H1 (cell line): ENCODE results near the gene PMFBP1. TPM values are rescaled to one million over a fixed set of nuclear protein-coding genes. Genes with fewer than 3 reads are reported as not detected.

ENCODE experiments used
- CTCF ChIA-PET: fragments of 300-600 bp; sonication (Branson Sonifier 250); formaldehyde crosslinking; loops from one replicate; lab custom pipeline; 2021; ENCODE audit not compliant: partially characterized antibody; lab: Charles Lee
- POLR2A ChIA-PET: fragments of 300-600 bp; sonication (Branson Sonifier 250); formaldehyde crosslinking; loops from one replicate; lab custom pipeline; 2021; ENCODE audit warnings: inconsistent platforms; ENCODE audit not compliant: partially characterized antibody; lab: Charles Lee
- DNase-seq, 2 experiments: peaks; one replicate each; pipeline versions ENCODE4 v3.0.0 to v3.0.0-alpha.2; 2010 to 2022; ENCODE audit warnings: low spot score in 2 of 2, low read depth in 1 of 2, mixed read lengths in 1 of 2
- FAIRE-seq: peaks from 2 replicates; lab custom pipeline; 2011; peaks lifted over from hg19 to GRCh38; lab: Jason Lieb, UNC
- H2AFZ ChIP-seq: 2 replicates; pipeline ENCODE4 v1.8.1; 2012; ENCODE audit warnings: low read length, inconsistent platforms
- H2AK5ac ChIP-seq: 2 replicates; pipeline ENCODE4 v1.6.1; 2013; ENCODE audit warnings: low read depth, low read length
- H2BK120ac ChIP-seq: replicated peaks from 2 replicates; pipeline ENCODE3; 2013; ENCODE audit warnings: low read depth, low read length, inconsistent platforms
- H2BK12ac ChIP-seq: 2 replicates; pipeline ENCODE4 v1.6.1; 2013; ENCODE audit warnings: low read depth, low read length
- H2BK15ac ChIP-seq: 2 replicates; pipeline ENCODE4 v1.6.1; 2013; ENCODE audit warnings: low read length
- H2BK20ac ChIP-seq: 2 replicates; pipeline ENCODE4 v1.6.1; 2013; ENCODE audit warnings: low read length
- H2BK5ac ChIP-seq: 2 replicates; pipeline ENCODE4 v1.6.1; 2013; ENCODE audit warnings: low read depth, low read length
- H3K14ac ChIP-seq: 2 replicates; pipeline ENCODE4 v1.6.1; 2013; ENCODE audit warnings: inconsistent platforms; ENCODE audit not compliant: insufficient read length
- H3K18ac ChIP-seq: 2 replicates; pipeline ENCODE4 v1.6.1; 2013; ENCODE audit warnings: low read length; ENCODE audit errors: extremely low read depth
- H3K23ac ChIP-seq: 2 replicates; pipeline ENCODE4 v1.6.1; 2013; ENCODE audit warnings: inconsistent platforms; ENCODE audit not compliant: insufficient read length
- H3K23me2 ChIP-seq: 2 replicates; pipeline ENCODE4 v1.6.1; 2013; ENCODE audit warnings: low read depth, low read length
- H3K27ac ChIP-seq: 2 replicates; pipeline ENCODE4 v1.6.1; 2011; ENCODE audit warnings: low read depth, low read length, inconsistent platforms
- H3K27me3 ChIP-seq, 4 experiments: replicated peaks in 1 of 4; 1 replicate in 1 of 4; 2 replicates in 3 of 4; pipeline versions ENCODE4 v1.6.1 to v1.8.1; 2011 to 2013; ENCODE audit warnings: low read length in 3 of 4, mild to moderate bottlenecking in 3 of 4, inconsistent platforms in 2 of 4, mixed read lengths in 2 of 4, moderate library complexity in 1 of 4; ENCODE audit not compliant: control insufficient read depth in 3 of 4, insufficient read depth in 3 of 4; ENCODE audit errors: extremely low read depth in 1 of 4
- H3K36me3 ChIP-seq, 4 experiments: 2 replicates each; pipeline versions ENCODE4 v1.6.1 to v1.8.1; 2011 to 2013; ENCODE audit warnings: mild to moderate bottlenecking in 4 of 4, low read length in 3 of 4, moderate library complexity in 2 of 4, control low read depth in 1 of 4, inconsistent platforms in 1 of 4; ENCODE audit not compliant: insufficient read depth in 4 of 4, control insufficient read depth in 2 of 4
- H3K4ac ChIP-seq: replicated peaks from 2 replicates; pipeline ENCODE3; 2013; ENCODE audit warnings: low read length, low read depth, mixed read lengths, inconsistent platforms; ENCODE audit not compliant: insufficient read length
- H3K4me1 ChIP-seq, 4 experiments: replicated peaks in 1 of 4; 1 replicate in 1 of 4; 2 replicates in 3 of 4; pipeline versions ENCODE4 v1.6.1 to v1.8.1; 2011 to 2013; ENCODE audit warnings: low read length in 3 of 4, inconsistent platforms in 2 of 4, mixed read lengths in 1 of 4; ENCODE audit not compliant: insufficient read depth in 4 of 4, control insufficient read depth in 3 of 4
- H3K4me2 ChIP-seq, 2 experiments: 2 replicates each; pipeline versions ENCODE4 v1.6.1 to v1.8.1; 2011 to 2013; ENCODE audit warnings: low read depth in 2 of 2, low read length in 2 of 2, control low read depth in 1 of 2, inconsistent platforms in 1 of 2, mild to moderate bottlenecking in 1 of 2; ENCODE audit not compliant: insufficient read depth in 1 of 2
- H3K4me3 ChIP-seq, 4 experiments: fragments of 200-600, 300-600 bp in 1 of 4; sonication (generic), shearing (Covaris generic), sonication (Bioruptor Twin) in 1 of 4; 2 replicates each; pipeline versions ENCODE4 v1.5.1 to v1.8.1; 2011 to 2016; ENCODE audit warnings: low read length in 4 of 4, low read depth in 3 of 4, control low read depth in 2 of 4, inconsistent platforms in 2 of 4, mild to moderate bottlenecking in 2 of 4, mixed read lengths in 1 of 4, moderate library complexity in 1 of 4; ENCODE audit not compliant: insufficient read depth in 2 of 4; ENCODE audit errors: extremely low read depth in 1 of 4
- H3K56ac ChIP-seq: replicated peaks from 2 replicates; pipeline ENCODE3; 2013; ENCODE audit warnings: low read depth, mild to moderate bottlenecking, mixed read lengths, low read length, inconsistent platforms; ENCODE audit not compliant: insufficient read length
- H3K79me1 ChIP-seq: 2 replicates; pipeline ENCODE4 v1.6.1; 2013; ENCODE audit warnings: low read depth, low read length, control low read depth
- H3K79me2 ChIP-seq, 2 experiments: 2 replicates each; pipeline versions ENCODE4 v1.6.1 to v1.8.1; 2012 to 2013; ENCODE audit warnings: low read length in 2 of 2, mild to moderate bottlenecking in 2 of 2, inconsistent platforms in 1 of 2; ENCODE audit not compliant: insufficient read depth in 2 of 2, control insufficient read depth in 1 of 2
- H3K9ac ChIP-seq, 4 experiments: replicated peaks in 1 of 4; 1 replicate in 1 of 4; 2 replicates in 3 of 4; pipeline versions ENCODE4 v1.6.1 to v1.8.1; 2011 to 2013; ENCODE audit warnings: low read depth in 3 of 4, low read length in 3 of 4, control low read depth in 2 of 4, mild to moderate bottlenecking in 2 of 4, moderate library complexity in 2 of 4, inconsistent platforms in 1 of 4; ENCODE audit errors: extremely low read depth in 1 of 4
- H3K9me3 ChIP-seq, 2 experiments: 2 replicates each; pipeline versions ENCODE4 v1.6.1 to v1.8.1; 2012 to 2013; ENCODE audit warnings: mild to moderate bottlenecking in 2 of 2, moderate library complexity in 2 of 2, control low read depth in 1 of 2, inconsistent platforms in 1 of 2, low read depth in 1 of 2, low read length in 1 of 2, mixed read lengths in 1 of 2; ENCODE audit not compliant: insufficient read depth in 2 of 2
- H4K20me1 ChIP-seq, 2 experiments: replicated peaks in 1 of 2; 2 replicates each; pipeline versions ENCODE3 to v1.8.1; 2011 to 2013; ENCODE audit warnings: inconsistent platforms in 2 of 2, low read length in 2 of 2, mild to moderate bottlenecking in 1 of 2; ENCODE audit not compliant: insufficient read depth in 2 of 2, control insufficient read depth in 1 of 2
- H4K5ac ChIP-seq: 2 replicates; pipeline ENCODE4 v1.6.1; 2013; ENCODE audit warnings: low read length, low read depth, mixed read lengths, inconsistent platforms; ENCODE audit not compliant: insufficient read length
- H4K8ac ChIP-seq: 2 replicates; pipeline ENCODE4 v1.8.0; 2013; ENCODE audit warnings: mild to moderate bottlenecking, moderate library complexity, low read length, inconsistent platforms; ENCODE audit not compliant: insufficient read depth; ENCODE audit errors: extremely low read depth
- H4K91ac ChIP-seq: replicated peaks from 2 replicates; pipeline ENCODE3; 2013; ENCODE audit warnings: low read length, mixed read lengths, inconsistent platforms; ENCODE audit not compliant: insufficient read length
- CHD2 ChIP-seq: IDR thresholded peaks from 2 replicates; pipeline ENCODE4 v1.6.1; 2012; ENCODE audit warnings: low read length, improper control_type of control experiment
- CTCF ChIP-seq, 3 experiments: IDR thresholded peaks; 1 replicate in 2 of 3; 2 replicates in 1 of 3; pipeline versions ENCODE4 v1.5.1 to v1.6.1; 2011; ENCODE audit warnings: low read length in 3 of 3, mild to moderate bottlenecking in 3 of 3, inconsistent platforms in 2 of 3, low read depth in 1 of 3, moderate library complexity in 1 of 3; ENCODE audit not compliant: insufficient read depth in 1 of 3; ENCODE audit errors: control extremely low read depth in 1 of 3
- E2F6 ChIP-seq: IDR thresholded peaks from 2 replicates; pipeline ENCODE4 v1.6.1; 2012; ENCODE audit warnings: inconsistent platforms
- HDAC2 ChIP-seq, 2 experiments: fragments of 300-600 bp in 1 of 2; sonication (generic) in 1 of 2; IDR thresholded peaks; 2 replicates each; pipeline ENCODE4 v1.6.1; 2011 to 2012; ENCODE audit warnings: low read depth in 2 of 2, low read length in 2 of 2, mild to moderate bottlenecking in 2 of 2, moderate library complexity in 2 of 2, borderline replicate concordance in 1 of 2, inconsistent platforms in 1 of 2
- JUND ChIP-seq: IDR thresholded peaks from 2 replicates; pipeline ENCODE4 v1.6.1; 2011; ENCODE audit warnings: mild to moderate bottlenecking, improper control_type of control experiment, low read length
- RXRA ChIP-seq: IDR thresholded peaks from 2 replicates; pipeline ENCODE4 v1.6.1; 2011; ENCODE audit warnings: low read depth, mild to moderate bottlenecking, low read length, moderate library complexity; ENCODE audit not compliant: insufficient read depth
- SIN3A ChIP-seq, 2 experiments: IDR thresholded peaks in 1 of 2; conservative IDR thresholded peaks in 1 of 2; 2 replicates each; pipeline ENCODE4 v1.6.1; 2011 to 2012; ENCODE audit warnings: low read length in 2 of 2, improper control_type of control experiment in 1 of 2, low read depth in 1 of 2, mild to moderate bottlenecking in 1 of 2
- TAF7 ChIP-seq: optimal IDR thresholded peaks from 2 replicates; pipeline ENCODE3; 2011; ENCODE audit warnings: low read depth, mild to moderate bottlenecking, inconsistent platforms, low read length, moderate library complexity, borderline replicate concordance
- TBP ChIP-seq: IDR thresholded peaks from 2 replicates; pipeline ENCODE4 v1.6.1; 2011; ENCODE audit warnings: low read depth, low read length, improper control_type of control experiment
- USF2 ChIP-seq: IDR thresholded peaks from 2 replicates; pipeline ENCODE4 v1.6.1; 2011; ENCODE audit warnings: low read length, improper control_type of control experiment
- polyA plus RNA-seq, 7 experiments: library from polyadenylated mRNA; depleted of rRNA in 3 of 7; stranded (reverse) in 5 of 7; unstranded in 2 of 7; fragments of >200 nt in 5 of 7; fragments of 200-250 nt in 2 of 7; gene quantifications; 1 replicate in 5 of 7; 2 replicates in 1 of 7; 4 replicates in 1 of 7; pipeline versions ENCODE4 v1.2.1 to v1.2.3, GENCODE V29; 2011 to 2013; ENCODE audit warnings: missing spikeins in 2 of 7, mixed read lengths in 2 of 7
- total RNA-seq: library from RNA; stranded (reverse); fragmentation: NEBNext Ultra II Directional; extraction: Animal tissue kit (Norgen Biotek cat#: 25700); gene quantifications from 2 replicates; pipeline ENCODE4 v1.2.1, GENCODE V29; 2021

Gene PMFBP1
- total and polyA plus RNA-seq, 2 of the 8 experiments (the other 6 are each of a cell fraction or from before 2014, with no cell fraction given), result 0.32 to 1.6 TPM

- Histone ChIP-seq H4K8ac (no peak overlapping the region), H3K27me3 (no peaks in the 10 kb centered on the region), H3K23ac (no peak overlapping the region), H3K79me1 (no peaks in the 10 kb centered on the region), H4K20me1 (no peaks in the 10 kb centered on the region), H3K4me2 (no peak overlapping the region), H3K14ac (no peak overlapping the region), H3K36me3 (no peaks in the 10 kb centered on the region), H2BK120ac (no peak overlapping the region), H4K5ac (no peak overlapping the region), H3K4me1 (no peaks in the 10 kb centered on the region), H3K9ac (no peak overlapping the region), H2BK5ac (no peak overlapping the region), H3K4me3 (no peak overlapping the region), H3K27ac (no peak overlapping the region), H2AFZ (no peak overlapping the region), H2BK15ac (no peak overlapping the region), H3K23me2 (no peaks in the 10 kb centered on the region; the same call in 1 of the 2 replicates), H2BK20ac (no peak overlapping the region), H3K18ac (no peak overlapping the region), H3K9me3 (no peaks in the 10 kb centered on the region; a peak in 1 of 4 replicates), H2AK5ac (no peak overlapping the region), H4K91ac (no peak overlapping the region), H2BK12ac (no peak overlapping the region), H3K56ac (no peak overlapping the region), H3K79me2 (no peaks in the 10 kb centered on the region), H3K4ac (no peak overlapping the region)
- ChIA-PET CTCF (interaction anchor here (1.4 kb wide), 1 partner anchor 15 kb away, joined by 7 read pairs; no protein-coding TSS in a partner anchor), POLR2A (no interaction called here)
- FAIRE-seq (no peak), DNase-seq (no peak)
- no peak for TF ChIP-seq SIN3A (conservative IDR thresholded peaks at IDR 0.05 in 1 of 2, IDR thresholded peaks at IDR 0.05 in 1 of 2; ENCODE audit: low read depth in 1 of 2, low read length in 2 of 2)
- no peak for TF ChIP-seq HDAC2 (IDR thresholded peaks at IDR 0.05; ENCODE audit: borderline replicate concordance in 1 of 2, low read depth in 2 of 2, low read length in 2 of 2)
- TF ChIP-seq CTCF (IDR thresholded peaks at IDR 0.05; ENCODE audit: control extremely low read depth in 1 of 3, insufficient read depth in 1 of 3, low read depth in 1 of 3, low read length in 3 of 3), result no peak
- no peak for TF ChIP-seq RXRA
- no peak for TF ChIP-seq TBP
- TF ChIP-seq USF2, result no peak
- TF ChIP-seq JUND, result no peak
- TF ChIP-seq CHD2, result no peak
- no peak for TF ChIP-seq E2F6
- TF ChIP-seq TAF7, result no peak
Measured at GRCh38 chr16:72211110-72211509, 39.2 kb upstream of the PMFBP1 start.
